HG02938 (cell line): Measurements from ENCODE around the gene SPG7.

Experiments used
- ATAC-seq: cut with Tn5 transposase; IDR thresholded peaks from one replicate; pipeline ENCODE4 v1.9.1; 2021; ENCODE audit warnings: mild to moderate bottlenecking, moderate library complexity; ENCODE audit not compliant: unreplicated experiment

The SPG7 gene

GRCh38 chr16:89595330-89596060 is 87.3 kb downstream of the SPG7 start:
- ATAC-seq, result no peak

DNA sequence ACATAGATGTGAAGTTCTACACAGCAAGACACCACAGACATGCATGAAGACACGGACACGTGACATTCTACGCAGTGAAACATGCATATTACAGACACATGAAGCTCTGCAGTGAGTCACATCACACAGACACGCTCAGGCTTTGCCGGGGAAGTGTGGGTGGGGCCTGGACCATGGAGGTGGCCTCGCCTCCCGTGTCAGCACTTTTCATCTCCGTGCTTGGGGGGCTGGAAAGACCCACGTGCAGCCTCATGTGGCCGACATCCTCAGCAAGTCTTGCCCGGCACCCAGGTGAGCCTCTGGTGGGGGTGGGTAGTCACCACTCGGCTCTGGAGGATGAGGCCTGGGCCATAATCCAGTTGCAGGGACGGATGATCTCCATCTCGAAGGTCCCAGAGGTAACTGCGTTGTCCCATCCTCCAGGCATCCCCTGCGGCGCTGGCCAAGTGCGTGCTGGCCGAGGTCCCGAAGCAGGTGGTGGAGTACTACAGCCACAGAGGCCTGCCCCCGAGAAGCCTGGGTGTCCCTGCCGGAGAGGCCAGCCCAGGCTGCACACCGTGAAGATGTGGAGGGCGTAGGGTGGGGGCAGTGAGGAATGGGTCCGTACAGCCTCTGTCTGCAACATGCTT is 88.0 kb downstream of the SPG7 start:
- ATAC-seq, result no peak

DNA sequence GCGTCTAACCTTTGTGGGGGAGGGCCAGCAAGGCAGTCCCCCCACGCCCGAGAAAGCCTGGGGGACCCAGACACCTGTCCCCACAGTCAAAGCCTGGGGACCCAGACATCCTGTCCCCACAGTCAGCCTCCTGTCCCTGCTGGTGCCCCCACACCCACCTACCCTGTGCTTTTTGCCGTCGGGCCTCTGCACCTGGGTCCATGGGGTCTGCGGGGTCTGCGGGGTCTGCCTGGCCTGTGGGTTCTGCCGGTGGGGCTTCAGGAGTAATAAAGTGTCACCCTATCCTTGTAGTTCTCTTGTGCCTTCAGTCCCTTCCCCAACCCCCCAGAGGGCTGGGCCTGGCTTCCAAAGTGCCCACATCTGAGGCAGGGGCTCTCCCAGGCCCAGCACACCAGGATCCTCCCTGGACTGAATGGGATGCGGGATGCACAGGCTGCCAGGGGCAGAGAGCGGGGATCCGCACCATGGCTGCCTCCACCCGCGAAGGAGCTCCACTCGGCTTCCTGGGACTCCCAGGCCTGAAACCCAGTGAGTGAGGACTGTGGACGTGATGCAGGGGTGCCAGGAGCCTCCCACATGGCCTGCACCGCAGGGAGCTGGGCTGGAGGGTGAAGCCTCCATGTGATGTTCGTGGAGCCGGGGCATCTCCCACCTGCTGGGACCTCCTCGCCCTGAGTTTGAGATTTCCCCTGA is 88.9 kb downstream of the SPG7 start:
- no peak for ATAC-seq

GRCh38 chr16:89598199-89598598 is 90.0 kb downstream of the SPG7 start:
- ATAC-seq, result no peak

DNA sequence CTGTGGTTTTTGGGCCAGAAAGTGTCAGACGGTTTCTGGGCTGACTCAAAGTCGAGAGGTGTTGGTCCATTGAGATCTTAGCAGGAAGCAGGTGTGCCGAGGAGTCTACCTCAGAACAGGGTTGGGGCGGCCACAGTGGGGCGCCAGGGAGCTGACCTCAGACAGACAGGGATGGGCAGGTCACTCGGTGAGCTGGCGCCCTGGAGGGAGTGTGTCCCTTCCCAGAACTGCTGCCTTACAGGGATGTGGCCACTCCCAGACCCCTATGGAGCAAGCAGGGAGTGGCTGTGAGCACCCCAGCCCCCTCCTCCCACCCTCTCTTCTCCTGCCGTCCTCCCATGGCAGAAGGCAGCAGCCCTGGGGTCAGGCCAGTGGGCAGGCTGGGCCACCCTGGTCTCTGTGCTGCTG is 91.3 kb downstream of the SPG7 start:
- no peak for ATAC-seq

DNA sequence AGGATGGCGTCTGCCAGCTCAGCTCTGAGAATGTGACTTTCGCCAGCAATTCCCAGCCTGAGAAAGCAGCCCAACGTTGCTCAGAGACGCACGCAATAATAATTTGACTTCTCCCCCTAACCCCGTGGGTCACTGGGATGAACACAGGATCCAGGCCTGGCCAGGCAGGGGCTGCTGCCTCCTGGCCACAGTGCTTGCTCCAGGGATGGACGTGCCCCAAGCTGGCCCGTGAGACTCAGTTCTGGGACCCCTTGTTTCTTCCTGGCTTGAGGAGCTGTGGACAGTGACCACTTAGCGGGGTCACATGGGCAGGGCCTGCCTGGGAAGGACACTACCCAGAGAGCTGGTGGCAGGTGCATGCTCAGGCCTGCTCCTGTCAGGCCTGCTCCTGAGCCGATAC is 91.7 kb downstream of the SPG7 start:
- no peak for ATAC-seq

- no peak for ATAC-seq
Observed at GRCh38 chr16:89600427-89600826, 92.2 kb downstream of the SPG7 start.

DNA sequence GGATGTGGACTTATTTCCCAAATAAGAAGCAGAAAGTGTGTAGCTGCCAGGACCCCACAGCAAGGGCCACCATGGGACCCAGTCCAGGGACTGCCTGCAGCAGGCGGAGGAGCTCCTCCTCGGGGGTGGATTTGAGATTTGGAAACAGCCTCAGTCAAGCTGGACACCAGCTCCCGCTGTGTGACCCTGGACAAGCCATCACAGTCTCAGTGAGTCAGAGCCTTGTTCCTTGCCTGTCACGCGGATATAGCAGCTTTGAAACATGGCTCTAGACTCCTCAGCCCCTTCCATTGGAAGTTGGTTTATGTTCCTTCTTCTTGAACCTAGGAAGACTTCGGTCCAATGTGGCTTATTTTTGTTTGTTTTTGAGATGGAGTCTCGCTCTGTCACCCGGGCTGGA is 92.8 kb downstream of the SPG7 start:
- ATAC-seq, result no peak

DNA sequence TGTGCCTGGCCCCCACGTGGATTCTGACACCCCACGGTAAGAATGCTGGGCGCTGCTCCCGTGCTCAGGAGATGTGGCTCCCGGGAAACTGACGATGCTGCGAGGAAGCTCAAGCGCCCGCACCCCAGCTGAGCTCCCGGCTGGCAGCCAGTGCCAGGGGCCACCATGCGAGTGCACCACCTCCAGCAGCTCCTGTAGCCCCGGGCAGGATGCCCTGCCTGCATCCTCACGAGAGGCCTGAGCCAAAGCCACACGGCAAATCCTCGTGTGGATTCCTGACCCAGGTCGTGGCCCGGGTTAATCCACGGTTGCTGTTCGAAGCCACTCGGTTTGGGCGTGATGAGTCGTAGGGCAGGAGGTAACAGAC is 93.7 kb downstream of the SPG7 start:
- no peak for ATAC-seq

- no peak for ATAC-seq
Observed at GRCh38 chr16:89602273-89602951, 94.2 kb downstream of the SPG7 start.

DNA sequence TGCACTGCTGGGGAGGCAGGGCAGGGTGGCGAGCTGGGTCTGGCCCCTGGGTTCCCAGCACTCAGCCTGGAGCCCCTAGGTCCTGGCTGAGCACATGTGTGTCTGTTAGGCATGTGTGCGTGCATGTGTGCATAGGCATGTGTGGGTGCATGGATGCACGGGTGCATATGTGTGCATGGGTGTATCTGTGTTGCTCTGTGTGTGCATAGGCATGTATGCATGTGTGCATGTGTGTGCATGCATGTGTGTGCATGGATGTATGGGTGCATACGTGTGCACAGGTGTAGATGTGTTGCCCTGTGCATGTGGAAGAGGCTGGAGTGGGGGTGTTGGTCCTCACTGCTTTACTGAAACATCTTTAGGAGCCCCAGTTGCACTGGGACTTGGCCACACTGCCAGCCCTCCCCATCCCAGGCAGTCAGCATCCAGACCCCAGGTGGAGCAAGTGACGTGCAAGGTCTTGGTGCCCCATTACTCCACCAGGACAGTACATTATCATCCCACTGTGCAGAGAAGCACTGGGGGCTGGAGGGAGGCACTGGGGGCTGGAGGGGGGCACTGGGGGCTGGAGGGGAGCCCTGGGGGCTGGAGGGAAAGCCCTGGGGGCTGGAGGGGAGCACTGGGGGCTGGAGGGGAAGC is 94.9 kb downstream of the SPG7 start:
- no peak for ATAC-seq

- no peak for ATAC-seq
Observed at GRCh38 chr16:89604764-89605163, 96.6 kb downstream of the SPG7 start.

- no peak for ATAC-seq
Observed at GRCh38 chr16:89605186-89605970, 97.2 kb downstream of the SPG7 start.

DNA sequence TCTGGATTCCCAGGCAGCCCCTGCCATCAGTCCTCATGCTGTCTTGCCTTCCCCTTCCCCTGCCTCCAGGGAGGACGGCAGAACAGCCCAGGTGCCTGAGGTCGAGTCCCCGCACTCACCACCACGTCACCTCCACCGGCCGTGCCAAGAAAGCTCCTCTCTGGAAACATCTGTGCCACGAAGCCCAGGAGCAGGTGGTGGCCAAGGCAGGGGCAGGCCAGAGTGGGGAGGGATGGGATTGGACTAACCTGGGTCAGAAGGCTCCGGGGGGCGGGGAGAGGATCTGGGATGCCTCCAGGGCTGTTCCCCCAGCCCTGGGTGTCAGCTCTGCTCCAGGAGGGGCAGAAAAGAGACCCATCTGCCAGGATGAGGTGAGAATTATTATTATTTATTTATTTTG is 97.8 kb downstream of the SPG7 start:
- ATAC-seq, result no peak
